ENCODE data around the gene KLHDC9.
A peak's percentile ranks its signal among the peaks of the same experiment; 100 is the strongest.
"Not testable (repeated sequence)": the region's sequence is repeated elsewhere in the genome, so short reads cannot be mapped to it uniquely, and the experiment has no call there.

KLHDC9 gene

GRCh38 chr1:161098210-161099068, at the start of gene KLHDC9:
KLHDC9 (plus strand) TSS chr1:161098361; CDS start chr1:161098536, 175 bp downstream.
- peak; percentile 86 for FAIRE-seq

- no peak for FAIRE-seq
Observed at GRCh38 chr1:161048949-161049722, 49.0 kb upstream of the KLHDC9 start.

- FAIRE-seq = no peak
Observed at GRCh38 chr1:161051219-161051618, 46.9 kb upstream of the KLHDC9 start.

GRCh38 chr1:161052899-161053298, 45.3 kb upstream of the KLHDC9 start:
- no peak for FAIRE-seq

GRCh38 chr1:161054232-161054631, 43.9 kb upstream of the KLHDC9 start:
- no peak for FAIRE-seq

GRCh38 chr1:161054805-161055204, 43.4 kb upstream of the KLHDC9 start:
- FAIRE-seq = no peak

- no peak for FAIRE-seq
Observed at GRCh38 chr1:161059293-161059692, 38.9 kb upstream of the KLHDC9 start.

GRCh38 chr1:161061419-161061818, 36.7 kb upstream of the KLHDC9 start:
- FAIRE-seq = no peak

GRCh38 chr1:161063936-161064335, 34.2 kb upstream of the KLHDC9 start:
- not testable (repeated sequence) for FAIRE-seq

- not testable (repeated sequence) for FAIRE-seq
Observed at GRCh38 chr1:161065681-161066080, 32.5 kb upstream of the KLHDC9 start.

- FAIRE-seq = no peak
Observed at GRCh38 chr1:161066694-161067093, 31.5 kb upstream of the KLHDC9 start.

GRCh38 chr1:161068306-161069234, 29.6 kb upstream of the KLHDC9 start:
- no peak for FAIRE-seq

- FAIRE-seq = no peak
Observed at GRCh38 chr1:161069241-161069640, 28.9 kb upstream of the KLHDC9 start.

GRCh38 chr1:161069731-161070270, 28.4 kb upstream of the KLHDC9 start, which contains the start of gene ARHGAP30:
ARHGAP30 (minus strand) TSS chr1:161069891; CDS start chr1:161069624, 267 bp downstream.
- no peak for FAIRE-seq

GRCh38 chr1:161070761-161071160, 27.4 kb upstream of the KLHDC9 start:
- FAIRE-seq = no peak

- peak; percentile 30 for FAIRE-seq
Observed at GRCh38 chr1:161071886-161072371, 26.2 kb upstream of the KLHDC9 start.

- FAIRE-seq = no peak
Observed at GRCh38 chr1:161072751-161073449, 25.3 kb upstream of the KLHDC9 start.

GRCh38 chr1:161073474-161074121, 24.6 kb upstream of the KLHDC9 start:
- no peak for FAIRE-seq

GRCh38 chr1:161074676-161075368, 23.3 kb upstream of the KLHDC9 start:
- no peak for FAIRE-seq

GRCh38 chr1:161076410-161076809, 21.8 kb upstream of the KLHDC9 start:
- no peak for FAIRE-seq
